ENCODE measurements around the gene PACSIN3.

PACSIN3 gene

GRCh38 chr11:47176328-47177228 is 9.7 kb downstream of the PACSIN3 start, which contains the start of gene ARFGAP2:
Gene ARFGAP2 (minus strand): TSS chr11:47176879. CDS start chr11:47176853, 26 bp downstream.
- TF ChIP-seq CTCF (IDR thresholded peaks at IDR 0.05; ENCODE audit: low read depth, low read length, missing control alignments): no peak
- in situ Hi-C loops (cut with HindIII; ENCODE audit: low sequenced_read_pairs): no loop called here
- peak; percentile 88 for DNase-seq (ENCODE audit: low read depth)
- peak within 1 kb of the TSS; percentile 100 for H3K4me3 ChIP-seq (ENCODE audit: low read depth, low read length)

- in situ Hi-C loops (cut with HindIII; ENCODE audit: low sequenced_read_pairs): no loop called here
- DNase-seq (ENCODE audit: low read depth): no peak
- no peak for TF ChIP-seq CTCF (IDR thresholded peaks at IDR 0.05; ENCODE audit: low read depth, low read length, missing control alignments)
- peak overlapping the region; percentile 100 for H3K4me3 ChIP-seq (ENCODE audit: low read depth, low read length)
These were observed 10.4 kb downstream of the PACSIN3 start for GRCh38 chr11:47175746-47176327.

GRCh38 chr11:47172740-47173336 is 13.4 kb downstream of the PACSIN3 start:
- no peak for TF ChIP-seq CTCF (IDR thresholded peaks at IDR 0.05; ENCODE audit: low read depth, low read length, missing control alignments)
- no peak for DNase-seq (ENCODE audit: low read depth)
- no peak overlapping the region for H3K4me3 ChIP-seq (ENCODE audit: low read depth, low read length)
- in situ Hi-C loops (cut with HindIII; ENCODE audit: low sequenced_read_pairs): no loop called here

GRCh38 chr11:47171856-47172255 is 14.4 kb downstream of the PACSIN3 start:
- in situ Hi-C loops (cut with HindIII; ENCODE audit: low sequenced_read_pairs): no loop called here

GRCh38 chr11:47171061-47171838 is 15.0 kb downstream of the PACSIN3 start:
- DNase-seq (ENCODE audit: low read depth): no peak
- no peak for TF ChIP-seq CTCF (IDR thresholded peaks at IDR 0.05; ENCODE audit: low read depth, low read length, missing control alignments)
- in situ Hi-C loops (cut with HindIII; ENCODE audit: low sequenced_read_pairs): no loop called here
- no peak overlapping the region for H3K4me3 ChIP-seq (ENCODE audit: low read depth, low read length)

More at GRCh38 chr11:47171856-47172255, 14.4 kb downstream of the PACSIN3 start:
- TF ChIP-seq CTCF (IDR thresholded peaks at IDR 0.05; ENCODE audit: low read depth, low read length, missing control alignments): no peak
- DNase-seq (ENCODE audit: low read depth): no peak
- no peak overlapping the region for H3K4me3 ChIP-seq (ENCODE audit: low read depth, low read length)

GRCh38 chr11:47166368-47166767 is 19.9 kb downstream of the PACSIN3 start:
- no peak for DNase-seq (ENCODE audit: low read depth)
- H3K4me3 ChIP-seq (ENCODE audit: low read depth, low read length): no peak overlapping the region
- in situ Hi-C loops (cut with HindIII; ENCODE audit: low sequenced_read_pairs): no loop called here
- no peak for TF ChIP-seq CTCF (IDR thresholded peaks at IDR 0.05; ENCODE audit: low read depth, low read length, missing control alignments)
